WTC11 (cell line): ENCODE data around the gene TTLL11. TPM values are rescaled to one million over a fixed set of nuclear protein-coding genes. Genes with fewer than 3 reads are reported as not detected.
A peak's percentile ranks its signal among the peaks of the same experiment; 100 is the strongest.

Source experiments
- ATAC-seq: fragments of 200-7000 bp; cut with Tn5 transposase; 2 replicates; pipeline ENCODE4 v1.10.0; 2021; ENCODE audit warnings: mild to moderate bottlenecking, moderate library complexity
- CTCF ChIA-PET: fragments of 300-600 bp; sonication (Branson Sonifier 250); formaldehyde crosslinking; loops from one replicate; lab custom pipeline; 2021; ENCODE audit warnings: antibody characterized with exemption; lab: Charles Lee
- POLR2A ChIA-PET: fragments of 350-600 bp; sonication (Branson Sonifier 250); formaldehyde crosslinking; loops from one replicate; lab custom pipeline; 2021; ENCODE audit warnings: antibody characterized with exemption; lab: Charles Lee
- DNase-seq: peaks from one replicate; pipeline ENCODE4 v3.0.0; 2021; ENCODE audit warnings: low spot score
- H3K27ac Mint-ChIP-seq: 2 replicates; pipeline ENCODE4 v1.8.0; 2021; ENCODE audit warnings: mixed read lengths
- H3K27me3 Mint-ChIP-seq: 2 replicates; pipeline ENCODE4 v1.8.0; 2021; ENCODE audit warnings: low read depth, mild to moderate bottlenecking, moderate library complexity, mixed read lengths
- H3K36me3 Mint-ChIP-seq: 2 replicates; pipeline ENCODE4 v1.8.0; 2021; ENCODE audit warnings: mixed read lengths
- H3K4me1 Mint-ChIP-seq: 2 replicates; pipeline ENCODE4 v1.8.0; 2022; ENCODE audit warnings: mixed read lengths
- H3K4me3 Mint-ChIP-seq: 2 replicates; pipeline ENCODE4 v1.8.0; 2021; ENCODE audit warnings: mild to moderate bottlenecking, moderate library complexity, mixed read lengths
- H3K9me3 Mint-ChIP-seq: 2 replicates; pipeline ENCODE4 v1.8.0; 2021; ENCODE audit warnings: mixed read lengths
- ATF6 ChIP-seq: sonication (generic); formaldehyde crosslinking; IDR thresholded peaks from 2 replicates; pipeline ENCODE4 v1.8.1; 2023; ENCODE audit warnings: mild to moderate bottlenecking, missing genetic modification reagents
- CTCF ChIP-seq: fragments of 200-600 bp; IDR thresholded peaks from 2 replicates; pipeline ENCODE4 v1.8.0; 2022; ENCODE audit warnings: antibody characterized with exemption
- IRF1 ChIP-seq: sonication (generic); formaldehyde crosslinking; IDR thresholded peaks from 2 replicates; pipeline ENCODE4 v1.8.0; 2023; ENCODE audit warnings: missing genetic modification reagents
- JAZF1 ChIP-seq: fragments of 250-450 bp; sonication (Bioruptor Pico); IDR thresholded peaks from 2 replicates; pipeline ENCODE4 v1.9.0; 2021; ENCODE audit warnings: moderate library complexity, mild to moderate bottlenecking, inconsistent platforms
- MAX ChIP-seq: sonication (generic); formaldehyde crosslinking; IDR thresholded peaks from 2 replicates; pipeline ENCODE4 v1.8.0; 2022; ENCODE audit warnings: mild to moderate bottlenecking, missing genetic modification reagents
- NFATC4 ChIP-seq: fragments of 250-450 bp; sonication (Bioruptor Pico); IDR thresholded peaks from 2 replicates; pipeline ENCODE4 v1.9.0; 2021; ENCODE audit warnings: mild to moderate bottlenecking
- NFE2L1 ChIP-seq: sonication (generic); formaldehyde crosslinking; IDR thresholded peaks from 2 replicates; pipeline ENCODE4 v1.8.1; 2023; ENCODE audit warnings: missing genetic modification reagents
- PREB ChIP-seq: sonication (generic); formaldehyde crosslinking; IDR thresholded peaks from 2 replicates; pipeline ENCODE4 v1.8.1; 2022; ENCODE audit warnings: mild to moderate bottlenecking, missing genetic modification reagents, moderate library complexity, borderline replicate concordance
- ZBTB21 ChIP-seq: sonication (generic); formaldehyde crosslinking; IDR thresholded peaks from 2 replicates; pipeline ENCODE4 v1.8.1; 2023; ENCODE audit warnings: mild to moderate bottlenecking, missing genetic modification reagents, borderline replicate concordance
- ZNF219 ChIP-seq: sonication (generic); formaldehyde crosslinking; IDR thresholded peaks from 2 replicates; pipeline ENCODE4 v1.8.0; 2023; ENCODE audit warnings: missing genetic modification reagents, mild to moderate bottlenecking, borderline replicate concordance
- ZNF232 ChIP-seq: sonication (generic); formaldehyde crosslinking; IDR thresholded peaks from 2 replicates; pipeline ENCODE4 v1.8.0; 2022; ENCODE audit warnings: mild to moderate bottlenecking, missing genetic modification reagents
- ZNF317 ChIP-seq: sonication (generic); formaldehyde crosslinking; IDR thresholded peaks from 2 replicates; pipeline ENCODE4 v1.8.1; 2023; ENCODE audit warnings: low read depth, mild to moderate bottlenecking, moderate library complexity, missing genetic modification reagents, borderline replicate concordance
- ZNF396 ChIP-seq: fragments of 250-450 bp; sonication (Bioruptor Pico); IDR thresholded peaks from 2 replicates; pipeline ENCODE4 v1.8.0; 2021; ENCODE audit warnings: mild to moderate bottlenecking, moderate library complexity, borderline replicate concordance
- ZNF532 ChIP-seq: fragments of 250-450 bp; sonication (Bioruptor Pico); IDR thresholded peaks from 2 replicates; pipeline ENCODE4 v1.9.0; 2021; ENCODE audit warnings: mild to moderate bottlenecking, borderline replicate concordance
- ZSCAN18 ChIP-seq: fragments of 250-450 bp; sonication (Bioruptor Pico); IDR thresholded peaks from 2 replicates; pipeline ENCODE4 v2.1.2; 2022; ENCODE audit warnings: mild to moderate bottlenecking, moderate library complexity
- total RNA-seq: library from RNA; stranded (reverse); gene quantifications from 3 replicates; pipeline ENCODE4 v1.2.3, GENCODE V29; 2021

The TTLL11 gene
- total RNA-seq, 1 experiment from 2014 or later: 1.1 TPM

GRCh38 chr9:122005597-122005996 is 87.5 kb downstream of the TTLL11 start:
- Mint-ChIP-seq H3K4me3 (no peak overlapping the region), H3K27ac (no peak overlapping the region), H3K9me3 (no peaks in the 10 kb centered on the region), H3K36me3 (no peaks in the 10 kb centered on the region), H3K27me3 (peaks cover 47% of the 10 kb centered on the region), H3K4me1 (peaks cover 17% of the 10 kb centered on the region)
- CTCF ChIA-PET: interaction anchor here (0.6 to 1.7 kb wide), 3 partner anchors 8 to 318 kb away, joined by 3 to 4 read pairs (median 3); no protein-coding TSS in a partner anchor
- no peak for DNase-seq
- ATAC-seq: peak; percentile 69
- TF ChIP-seq CTCF: peak; percentile 18; the same call in 1 of the 2 replicates
- TF ChIP-seq JAZF1 (CRISPR knock-in tag): no peak
- POLR2A ChIA-PET: no interaction called here

GRCh38 chr9:122004589-122004988 is 88.5 kb downstream of the TTLL11 start:
- DNase-seq: no peak
- Mint-ChIP-seq H3K36me3 (no peaks in the 10 kb centered on the region), H3K27me3 (peaks cover 57% of the 10 kb centered on the region), H3K4me3 (no peak overlapping the region), H3K27ac (no peak overlapping the region), H3K4me1 (peaks cover 17% of the 10 kb centered on the region), H3K9me3 (no peaks in the 10 kb centered on the region)
- ChIA-PET POLR2A (no interaction called here), CTCF (no interaction called here)
- no peak for ATAC-seq
- TF ChIP-seq ZNF232 (CRISPR knock-in tag): no peak
- TF ChIP-seq ZNF317: no peak
- no peak for TF ChIP-seq ZNF219 (CRISPR knock-in tag)
- TF ChIP-seq NFE2L1 (CRISPR knock-in tag): no peak
- TF ChIP-seq IRF1 (CRISPR knock-in tag): no peak
- TF ChIP-seq ZSCAN18 (CRISPR knock-in tag): no peak
- no peak for TF ChIP-seq NFATC4 (CRISPR knock-in tag)
- TF ChIP-seq ATF6: no peak
- TF ChIP-seq ZBTB21 (CRISPR knock-in tag): no peak
- no peak for TF ChIP-seq ZNF396
- no peak for TF ChIP-seq PREB (CRISPR knock-in tag)
- TF ChIP-seq ZNF532 (CRISPR knock-in tag): no peak
- TF ChIP-seq MAX (CRISPR knock-in tag): no peak
